HepG2 (cell line): ENCODE results near the gene NTRK2. TPM values are rescaled to one million over a fixed set of nuclear protein-coding genes. Genes with fewer than 3 reads are reported as not detected.

Experiments
- ATAC-seq: fragments of 200-7000 bp; cut with Tn5 transposase; 3 replicates; pipeline ENCODE4 v1.9.1; 2020; ENCODE audit warnings: mild to moderate bottlenecking, moderate library complexity
- BruUV-seq: library from RNA; stranded (reverse); fragments of 400-500 nt; replicated peaks from 2 replicates; lab custom pipeline; 2021; lab: Mats Ljungman, UMichigan
- CTCF ChIA-PET: fragments of 300-600 bp; formaldehyde crosslinking; extraction: SDS; loops from one replicate; lab custom pipeline; 2021; ENCODE audit warnings: low total read pairs, inconsistent platforms, low intra/inter-chr PET ratio; lab: Yijun Ruan, JAX
- POLR2A ChIA-PET: fragments of 350-600 bp; sonication (Branson Sonifier 250); formaldehyde crosslinking; loops from one replicate; lab custom pipeline; 2020; ENCODE audit warnings: antibody characterized with exemption, inconsistent platforms; lab: Yijun Ruan, JAX
- DNase-seq: peaks from one replicate; pipeline ENCODE4 v3.0.0-alpha.2; 2015; ENCODE audit warnings: low spot score
- FAIRE-seq: peaks from 3 replicates; lab custom pipeline; 2011; peaks lifted over from hg19 to GRCh38; lab: Jason Lieb, UNC
- H2AFZ ChIP-seq: one replicate; pipeline ENCODE4 v1.6.1; 2011; ENCODE audit warnings: low read length, inconsistent platforms
- H3K27ac ChIP-seq: fragments of 300-600 bp; 3 replicates; pipeline ENCODE4 v1.8.0; 2011; ENCODE audit warnings: mixed run types, mild to moderate bottlenecking, mixed read lengths, low read length, inconsistent platforms; ENCODE audit not compliant: insufficient read depth; ENCODE audit errors: extremely low read length
- H3K27me3 ChIP-seq, 2 experiments: fragments of 200-600 bp in 1 of 2; 2 replicates in 1 of 2; 3 replicates in 1 of 2; pipeline versions ENCODE4 v1.6.0 to v1.8.0; 2011; ENCODE audit warnings: low read length in 2 of 2, mild to moderate bottlenecking in 2 of 2, moderate library complexity in 2 of 2, inconsistent platforms in 1 of 2; ENCODE audit not compliant: insufficient read depth in 2 of 2, control insufficient read depth in 1 of 2
- H3K36me3 ChIP-seq, 2 experiments: fragments of 200-600 bp in 1 of 2; replicated peaks in 1 of 2; 2 replicates in 1 of 2; 3 replicates in 1 of 2; pipeline versions ENCODE4 v1.5.1 to v1.8.0; 2011; ENCODE audit warnings: low read length in 2 of 2, inconsistent platforms in 1 of 2; ENCODE audit not compliant: insufficient read depth in 2 of 2, control insufficient read depth in 1 of 2
- H3K4me1 ChIP-seq: 2 replicates; pipeline ENCODE4 v1.5.1; 2012; ENCODE audit warnings: low read length, inconsistent platforms; ENCODE audit not compliant: insufficient read depth
- H3K4me2 ChIP-seq: 2 replicates; pipeline ENCODE4 v1.6.0; 2011; ENCODE audit warnings: low read depth, low read length, inconsistent platforms
- H3K4me3 ChIP-seq, 3 experiments: fragments of 200-600 bp in 1 of 3; sonication (generic), shearing (Covaris generic) in 1 of 3; replicated peaks in 1 of 3; 2 replicates each; pipeline ENCODE4 v1.5.1; 2011 to 2016; ENCODE audit warnings: low read length in 3 of 3, inconsistent platforms in 2 of 3, low read depth in 2 of 3, mild to moderate bottlenecking in 2 of 3, control low read depth in 1 of 3, mixed read lengths in 1 of 3; ENCODE audit not compliant: insufficient read depth in 1 of 3
- H3K79me2 ChIP-seq: one replicate; pipeline ENCODE4 v1.6.1; 2011; ENCODE audit warnings: low read length, inconsistent platforms; ENCODE audit not compliant: insufficient read depth
- H3K9ac ChIP-seq: 2 replicates; pipeline ENCODE4 v1.6.0; 2011; ENCODE audit warnings: mild to moderate bottlenecking, low read depth, low read length, inconsistent platforms; ENCODE audit not compliant: insufficient read depth
- H3K9me3 ChIP-seq: 2 replicates; pipeline ENCODE4 v1.5.1; 2012; ENCODE audit warnings: mild to moderate bottlenecking, low read length
- H4K20me1 ChIP-seq: 2 replicates; pipeline ENCODE4 v1.6.0; 2011; ENCODE audit warnings: inconsistent platforms, mild to moderate bottlenecking, low read length, moderate library complexity; ENCODE audit not compliant: insufficient read depth
- PPARG ChIP-seq: conservative IDR thresholded peaks from 2 replicates; pipeline ENCODE4 v1.6.1; 2016; ENCODE audit warnings: missing biosample characterization, missing genetic modification reagents
- SIN3A ChIP-seq: IDR thresholded peaks from 2 replicates; pipeline ENCODE4 v1.6.1; 2011; ENCODE audit warnings: low read depth, mild to moderate bottlenecking, control low read depth, low read length, borderline replicate concordance
- ZNF343 ChIP-seq: sonication (generic); formaldehyde crosslinking; IDR thresholded peaks from 2 replicates; pipeline ENCODE4 v1.4.0; 2020; ENCODE audit warnings: mild to moderate bottlenecking, missing genetic modification reagents
- ZNF530 ChIP-seq: sonication (generic); formaldehyde crosslinking; IDR thresholded peaks from 2 replicates; pipeline ENCODE4 v1.5.0; 2020; ENCODE audit warnings: low read depth, mild to moderate bottlenecking, missing genetic modification reagents
- WGBS: methylation state at CpG from one replicate; pipeline ENCODE4 v1.1.6; 2017; ENCODE audit warnings: low lambda C conversion rate; 5-methylcytosine and 5-hydroxymethylcytosine counted together
- in situ Hi-C: cut with HindIII; loops from 2 replicates; pipeline ENCODE4 v1.10.0; 2017; ENCODE audit warnings: low pct_unique_long_range_greater_than_20kb; ENCODE audit not compliant: extremely low pct_ligation_motif_present
- intact Hi-C: fragments of 100-400 bp; cut with micrococcal nuclease; formaldehyde crosslinking; loops from one replicate; pipeline ENCODE4 v1.10.0; 2022; ENCODE audit not compliant: unreplicated experiment
- polyA plus RNA-seq, 8 experiments: library from polyadenylated mRNA; depleted of rRNA in 3 of 8; stranded (reverse) in 7 of 8; unstranded in 1 of 8; fragments of >200 nt; fragmentation: Illumina TruSeq in 4 of 8; extraction: Trizol in 4 of 8; gene quantifications; 2 replicates each; pipeline versions ENCODE4 v1.2.1 to v1.2.3, GENCODE V29; 2011 to 2016; ENCODE audit warnings: low read depth in 4 of 8, missing spikeins in 1 of 8, mixed read lengths in 1 of 8; ENCODE audit not compliant: insufficient read depth in 1 of 8
- total RNA-seq, 5 experiments: library from RNA; depleted of rRNA; stranded (reverse); fragments of >200 nt; fragmentation: Illumina TruSeq; extraction: Trizol; gene quantifications; 2 replicates each; pipeline ENCODE4 v1.2.3, GENCODE V29; 2016; ENCODE audit warnings: low read depth in 1 of 5
- TF ChIP-seq, protein P1 (sequence below): IDR thresholded peaks from 2 replicates; pipeline ENCODE4 v1.6.1; 2016; ENCODE audit warnings: low read depth, control low read depth
- TF ChIP-seq, protein P2 (sequence below): sonication (generic); formaldehyde crosslinking; IDR thresholded peaks from 2 replicates; pipeline ENCODE4 v1.4.0; 2020; ENCODE audit warnings: mild to moderate bottlenecking, missing genetic modification reagents

Gene NTRK2
- total and polyA plus RNA-seq, 2 of the 13 experiments (the other 11 are each of a cell fraction or from before 2014, with no cell fraction given) = not detected

DNA sequence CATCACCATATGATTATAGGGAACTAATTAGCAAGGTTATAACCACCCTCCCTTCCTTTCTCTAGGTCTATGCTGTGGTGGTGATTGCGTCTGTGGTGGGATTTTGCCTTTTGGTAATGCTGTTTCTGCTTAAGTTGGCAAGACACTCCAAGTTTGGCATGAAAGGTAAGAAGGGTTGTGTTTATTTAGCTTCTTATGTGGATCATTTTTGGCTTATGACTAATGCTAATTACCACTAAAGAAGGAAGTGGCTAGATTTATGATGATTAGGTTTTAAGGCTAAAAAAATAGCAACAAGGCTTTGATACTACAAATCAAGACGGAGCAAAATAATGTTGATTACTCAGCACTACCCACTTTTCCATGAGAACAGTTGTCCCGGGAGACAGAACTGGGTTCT, 82.4 kb downstream of the NTRK2 start:
- Histone ChIP-seq H3K4me1 (no peaks in the 10 kb centered on the region), H2AFZ (no peak overlapping the region), H3K9ac (no peak overlapping the region), H3K4me2 (no peak overlapping the region), H3K4me3 (no peak overlapping the region), H3K27ac (no peak overlapping the region), H3K79me2 (no peaks in the 10 kb centered on the region), H4K20me1 (no peaks in the 10 kb centered on the region), H3K27me3 (no peaks in the 10 kb centered on the region; a peak in 2 of 5 replicates), H3K36me3 (no peaks in the 10 kb centered on the region), H3K9me3 (no peaks in the 10 kb centered on the region)
- ChIA-PET POLR2A (no interaction called here), CTCF (no interaction called here)
- intact Hi-C loops = no loop called here
- no TSS peak for BruUV-seq
- in situ Hi-C loops = no loop called here
- TF ChIP-seq PPARG (CRISPR knock-in tag) (no peak), ZNF343 (CRISPR knock-in tag) (no peak), ZNF530 (CRISPR knock-in tag) (no peak), SIN3A (no peak)
- TF ChIP-seq, protein P1, sequence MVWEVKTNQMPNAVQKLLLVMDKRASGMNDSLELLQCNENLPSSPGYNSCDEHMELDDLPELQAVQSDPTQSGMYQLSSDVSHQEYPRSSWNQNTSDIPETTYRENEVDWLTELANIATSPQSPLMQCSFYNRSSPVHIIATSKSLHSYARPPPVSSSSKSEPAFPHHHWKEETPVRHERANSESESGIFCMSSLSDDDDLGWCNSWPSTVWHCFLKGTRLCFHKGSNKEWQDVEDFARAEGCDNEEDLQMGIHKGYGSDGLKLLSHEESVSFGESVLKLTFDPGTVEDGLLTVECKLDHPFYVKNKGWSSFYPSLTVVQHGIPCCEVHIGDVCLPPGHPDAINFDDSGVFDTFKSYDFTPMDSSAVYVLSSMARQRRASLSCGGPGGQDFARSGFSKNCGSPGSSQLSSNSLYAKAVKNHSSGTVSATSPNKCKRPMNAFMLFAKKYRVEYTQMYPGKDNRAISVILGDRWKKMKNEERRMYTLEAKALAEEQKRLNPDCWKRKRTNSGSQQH (CRISPR knock-in tag) = no peak
- TF ChIP-seq, protein P2, sequence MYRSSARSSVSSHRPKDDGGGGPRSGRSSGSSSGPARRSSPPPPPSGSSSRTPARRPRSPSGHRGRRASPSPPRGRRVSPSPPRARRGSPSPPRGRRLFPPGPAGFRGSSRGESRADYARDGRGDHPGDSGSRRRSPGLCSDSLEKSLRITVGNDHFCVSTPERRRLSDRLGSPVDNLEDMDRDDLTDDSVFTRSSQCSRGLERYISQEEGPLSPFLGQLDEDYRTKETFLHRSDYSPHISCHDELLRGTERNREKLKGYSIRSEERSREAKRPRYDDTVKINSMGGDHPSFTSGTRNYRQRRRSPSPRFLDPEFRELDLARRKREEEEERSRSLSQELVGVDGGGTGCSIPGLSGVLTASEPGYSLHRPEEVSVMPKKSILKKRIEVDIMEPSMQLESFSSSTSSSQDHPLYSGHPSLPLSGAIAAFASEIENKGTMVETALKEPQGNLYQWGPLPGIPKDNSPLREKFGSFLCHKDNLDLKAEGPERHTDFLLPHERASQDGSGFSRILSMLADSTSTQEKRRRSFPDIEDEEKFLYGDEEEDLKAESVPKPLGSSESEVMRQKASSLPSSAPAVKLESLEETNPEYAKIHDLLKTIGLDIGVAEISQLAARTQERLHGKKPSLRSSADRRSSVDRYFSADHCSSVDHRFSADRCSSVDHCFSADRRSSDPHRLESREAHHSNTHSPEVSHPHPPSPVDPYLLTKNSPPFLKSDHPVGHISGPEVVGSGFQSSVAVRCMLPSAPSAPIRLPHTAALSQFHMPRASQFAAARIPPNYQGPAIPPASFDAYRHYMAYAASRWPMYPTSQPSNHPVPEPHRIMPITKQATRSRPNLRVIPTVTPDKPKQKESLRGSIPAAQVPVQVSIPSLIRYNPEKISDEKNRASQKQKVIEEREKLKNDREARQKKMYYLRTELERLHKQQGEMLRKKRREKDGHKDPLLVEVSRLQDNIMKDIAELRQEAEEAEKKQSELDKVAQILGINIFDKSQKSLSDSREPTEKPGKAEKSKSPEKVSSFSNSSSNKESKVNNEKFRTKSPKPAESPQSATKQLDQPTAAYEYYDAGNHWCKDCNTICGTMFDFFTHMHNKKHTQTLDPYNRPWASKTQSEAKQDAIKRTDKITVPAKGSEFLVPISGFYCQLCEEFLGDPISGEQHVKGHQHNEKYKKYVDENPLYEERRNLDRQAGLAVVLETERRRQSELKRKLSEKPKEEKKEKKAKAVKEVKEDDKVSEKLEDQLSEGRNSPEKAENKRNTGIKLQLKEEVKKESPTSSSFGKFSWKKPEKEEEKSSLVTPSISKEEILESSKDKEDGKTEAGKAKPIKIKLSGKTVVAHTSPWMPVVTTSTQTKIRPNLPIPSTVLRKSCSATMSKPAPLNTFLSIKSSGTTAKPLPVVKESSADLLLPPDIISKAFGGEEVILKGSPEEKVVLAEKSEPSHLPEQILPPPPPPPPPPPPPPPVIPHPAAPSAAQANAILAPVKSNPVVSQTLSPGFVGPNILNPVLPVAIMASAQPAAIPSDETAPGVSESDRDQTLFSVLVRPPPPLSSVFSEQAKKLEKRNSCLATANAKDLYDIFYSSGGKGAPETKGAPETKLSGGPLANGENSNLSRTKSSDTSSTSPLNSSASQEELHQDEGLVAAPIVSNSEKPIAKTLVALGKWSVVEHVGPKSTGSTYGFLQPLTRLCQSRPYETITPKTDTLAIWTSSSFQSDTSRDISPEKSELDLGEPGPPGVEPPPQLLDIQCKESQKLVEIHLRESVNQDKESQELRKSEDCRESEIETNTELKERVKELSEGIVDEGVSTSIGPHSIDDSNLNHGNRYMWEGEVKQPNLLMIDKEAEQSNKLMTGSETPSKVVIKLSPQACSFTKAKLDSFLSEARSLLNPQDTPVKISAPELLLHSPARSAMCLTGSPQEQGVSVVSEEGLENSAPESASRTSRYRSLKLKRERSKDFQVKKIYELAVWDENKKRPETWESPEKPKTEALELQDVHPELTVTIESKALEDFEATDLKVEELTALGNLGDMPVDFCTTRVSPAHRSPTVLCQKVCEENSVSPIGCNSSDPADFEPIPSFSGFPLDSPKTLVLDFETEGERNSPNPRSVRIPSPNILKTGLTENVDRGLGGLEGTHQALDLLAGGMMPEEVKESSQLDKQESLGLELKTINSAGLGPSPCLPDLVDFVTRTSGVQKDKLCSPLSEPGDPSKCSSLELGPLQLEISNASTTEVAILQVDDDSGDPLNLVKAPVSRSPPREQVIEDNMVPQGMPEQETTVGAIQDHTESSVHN (CRISPR knock-in tag) = no peak
- FAIRE-seq (no peak), DNase-seq (no peak), ATAC-seq (no peak)
- 23% methylated on average over 3 of the region's 3 CpGs for WGBS
